Activated CD8-positive, alpha-beta T cell treated with anti-CD3 and anti-CD28 coated beads for 36 hours (primary cell): ENCODE data around the gene PANK4. TPM values are rescaled to one million over a fixed set of nuclear protein-coding genes. Genes with fewer than 3 reads are reported as not detected.

Experiments
- ATAC-seq: fragments of 200-7000 bp; cut with Tn5 transposase; one replicate; pipeline ENCODE4 v1.10.0; 2021; ENCODE audit warnings: mild to moderate bottlenecking, moderate library complexity
- CTCF ChIA-PET: fragments of 350-600 bp; sonication (Branson Sonifier 250); formaldehyde crosslinking; loops from one replicate; lab custom pipeline; 2021; ENCODE audit warnings: antibody characterized with exemption; lab: Charles Lee
- POLR2A ChIA-PET: fragments of 350-600 bp; sonication (Branson Sonifier 250); formaldehyde crosslinking; loops from one replicate; lab custom pipeline; 2021; ENCODE audit warnings: antibody characterized with exemption; lab: Charles Lee
- DNase-seq: peaks from one replicate; pipeline ENCODE4 v3.0.0-alpha.2; 2020
- H3K27ac Mint-ChIP-seq: one replicate; pipeline ENCODE4 v1.8.0; 2021; ENCODE audit warnings: mild to moderate bottlenecking, mixed read lengths
- H3K27me3 Mint-ChIP-seq: one replicate; pipeline ENCODE4 v1.8.0; 2021; ENCODE audit warnings: mixed read lengths
- H3K36me3 Mint-ChIP-seq: one replicate; pipeline ENCODE4 v1.8.0; 2021; ENCODE audit warnings: low read depth, mixed read lengths
- H3K4me1 Mint-ChIP-seq: one replicate; pipeline ENCODE4 v1.8.0; 2021; ENCODE audit warnings: low read depth, mixed read lengths
- H3K4me3 Mint-ChIP-seq: one replicate; pipeline ENCODE4 v1.8.0; 2021; ENCODE audit warnings: mild to moderate bottlenecking, moderate library complexity, mixed read lengths
- H3K9me3 Mint-ChIP-seq: one replicate; pipeline ENCODE4 v1.8.0; 2021; ENCODE audit warnings: mixed read lengths
- CTCF ChIP-seq: fragments of 200-600 bp; IDR thresholded peaks from one replicate; pipeline ENCODE4 v1.8.0; 2022; ENCODE audit warnings: antibody characterized with exemption, mild to moderate bottlenecking
- intact Hi-C: fragments of 100-400 bp; cut with micrococcal nuclease; formaldehyde crosslinking; loops from one replicate; pipeline ENCODE4 v1.10.0; 2022
- total RNA-seq, 2 experiments: library from RNA; stranded (reverse); gene quantifications; one replicate each; pipeline ENCODE4 v1.2.3, GENCODE V29; 2021

The PANK4 gene
- total RNA-seq, 2 experiments from 2014 or later, result 39.0 to 40.6 TPM

GRCh38 chr1:2558861-2559260, 32.5 kb upstream of the PANK4 start:
- no peak for DNase-seq
- Mint-ChIP-seq H3K36me3 (peaks cover 32% of the 10 kb centered on the region), H3K9me3 (no peaks in the 10 kb centered on the region), H3K4me3 (peak overlapping the region; percentile 57), H3K4me1 (peaks cover 30% of the 10 kb centered on the region), H3K27ac (peak overlapping the region; percentile 99), H3K27me3 (no peaks in the 10 kb centered on the region)
- ChIA-PET POLR2A (interaction anchor here (1.1 to 5.7 kb wide), 4 partner anchors 12 to 35 kb away, joined by 3 to 100 read pairs (median 22); partner anchors contain the start of gene PRXL2B), CTCF (interaction anchor here (1.0 to 1.8 kb wide), 2 partner anchors 12 to 19 kb away, joined by 4 read pairs; no protein-coding TSS in a partner anchor)
- ATAC-seq, result no peak
- TF ChIP-seq CTCF, result no peak
- intact Hi-C loops, result loop anchor here (10.0 kb wide), 1 partner anchor 86 kb away; no protein-coding TSS in a partner anchor

GRCh38 chr1:2558420-2558819, 32.0 kb upstream of the PANK4 start:
- intact Hi-C loops, result loop anchor here (10.0 kb wide), 1 partner anchor 86 kb away; no protein-coding TSS in a partner anchor
- DNase-seq (no peak), ATAC-seq (no peak)
- peak overlapping the region; percentile 99 for H3K4me3 Mint-ChIP-seq
- ChIA-PET CTCF (interaction anchor here (1.0 to 1.8 kb wide), 2 partner anchors 11 to 19 kb away, joined by 4 read pairs; no protein-coding TSS in a partner anchor), POLR2A (interaction anchor here (1.1 to 5.7 kb wide), 5 partner anchors 9 to 35 kb away, joined by 3 to 100 read pairs (median 11); partner anchors contain the start of gene PRXL2B)
- H3K9me3 Mint-ChIP-seq, result no peaks in the 10 kb centered on the region
- peaks cover 33% of the 10 kb centered on the region for H3K4me1 Mint-ChIP-seq
- H3K27ac Mint-ChIP-seq, result peak overlapping the region; percentile 99
- peaks cover 31% of the 10 kb centered on the region for H3K36me3 Mint-ChIP-seq
- no peaks in the 10 kb centered on the region for H3K27me3 Mint-ChIP-seq
- TF ChIP-seq CTCF, result no peak

GRCh38 chr1:2557482-2558400, 31.3 kb upstream of the PANK4 start:
- H3K4me1 Mint-ChIP-seq, result peaks cover 33% of the 10 kb centered on the region
- H3K36me3 Mint-ChIP-seq, result peaks cover 31% of the 10 kb centered on the region
- H3K27ac Mint-ChIP-seq, result peak overlapping the region; percentile 99
- DNase-seq (no peak), ATAC-seq (no peak)
- no peak for TF ChIP-seq CTCF
- POLR2A ChIA-PET, result interaction anchor here (0.5 to 5.7 kb wide), 9 partner anchors 9 to 85 kb away, joined by 3 to 100 read pairs (median 11); partner anchors contain the start of gene PRXL2B
- H3K27me3 Mint-ChIP-seq, result no peaks in the 10 kb centered on the region
- H3K4me3 Mint-ChIP-seq, result peak overlapping the region; percentile 99
- intact Hi-C loops, result loop anchor here (2.0 to 10.0 kb wide), 2 partner anchors 21 to 87 kb away; no protein-coding TSS in a partner anchor
- CTCF ChIA-PET, result interaction anchor here (1.0 to 1.8 kb wide), 3 partner anchors 10 to 20 kb away, joined by 4 to 11 read pairs (median 4); no protein-coding TSS in a partner anchor
- no peaks in the 10 kb centered on the region for H3K9me3 Mint-ChIP-seq

GRCh38 chr1:2556678-2557481, 30.5 kb upstream of the PANK4 start:
- peak; percentile 9 for ATAC-seq
- Mint-ChIP-seq H3K9me3 (no peaks in the 10 kb centered on the region), H3K36me3 (peaks cover 31% of the 10 kb centered on the region), H3K27ac (peak overlapping the region; percentile 99), H3K27me3 (no peaks in the 10 kb centered on the region), H3K4me1 (peaks cover 33% of the 10 kb centered on the region), H3K4me3 (peak overlapping the region; percentile 99)
- intact Hi-C loops, result loop anchor here (2.0 to 10.0 kb wide), 2 partner anchors 22 to 88 kb away; no protein-coding TSS in a partner anchor
- CTCF ChIA-PET, result interaction anchor here (0.8 to 2.4 kb wide), 11 partner anchors 9 to 89 kb away, joined by 3 to 28 read pairs (median 4); no protein-coding TSS in a partner anchor
- POLR2A ChIA-PET, result interaction anchor here (0.5 to 5.7 kb wide), 18 partner anchors 8 to 149 kb away, joined by 3 to 100 read pairs (median 4); partner anchors contain the start of gene PRXL2B
- DNase-seq, result peak; percentile 74
- TF ChIP-seq CTCF, result no peak
